T-cell (primary cell): ENCODE results near the gene ATP13A5. TPM values are rescaled to one million over a fixed set of nuclear protein-coding genes. Genes with fewer than 3 reads are reported as not detected.

Experiments
- ATAC-seq, 4 experiments: fragments of 200-7000 bp in 3 of 4; fragments of 150-1000 bp in 1 of 4; cut with Tn5 transposase; replicated peaks in 1 of 4; 1 replicate in 3 of 4; 2 replicates in 1 of 4; pipeline ENCODE4 v1.10.0; 2021; ENCODE audit warnings: moderate library complexity in 3 of 4, mild to moderate bottlenecking in 2 of 4, moderate number of reproducible peaks in 1 of 4
- CTCF ChIA-PET, 2 donors: fragments of 300-600 bp; sonication (Branson Sonifier 250); formaldehyde crosslinking; loops; one replicate each; lab custom pipeline; 2022; ENCODE audit warnings: antibody characterized with exemption in 2 of 2; lab: Charles Lee
- POLR2A ChIA-PET, 2 donors: fragments of 300-600 bp; sonication (Branson Sonifier 250); formaldehyde crosslinking; loops; one replicate each; lab custom pipeline; 2022; ENCODE audit warnings: antibody characterized with exemption in 2 of 2; lab: Charles Lee
- DNase-seq, 35 experiments: peaks; one replicate each; pipeline versions ENCODE4 v3.0.0 to v3.0.0-alpha.2; 2013 to 2023
- H3K27ac ChIP-seq: one replicate; pipeline ENCODE4 v1.5.1; 2013; ENCODE audit warnings: low read length
- H3K27me3 ChIP-seq, 2 experiments: replicated peaks in 1 of 2; 1 replicate in 1 of 2; 2 replicates in 1 of 2; pipeline versions ENCODE4 v1.6.1 to v1.7.0; 2013; ENCODE audit warnings: low read length in 1 of 2, mixed read lengths in 1 of 2; ENCODE audit not compliant: control insufficient read depth in 2 of 2, insufficient read depth in 2 of 2; ENCODE audit errors: extremely low read depth in 1 of 2
- H3K36me3 ChIP-seq, 2 donors: 1 replicate in 1 of 2; 2 replicates in 1 of 2; pipeline versions ENCODE4 v1.6.1 to v1.7.0; 2013; ENCODE audit warnings: low read length in 1 of 2; ENCODE audit not compliant: control insufficient read depth in 2 of 2, insufficient read depth in 1 of 2; ENCODE audit errors: extremely low read depth in 1 of 2
- H3K4me1 ChIP-seq, 2 experiments: 1 replicate in 1 of 2; 2 replicates in 1 of 2; pipeline versions ENCODE4 v1.6.1 to v1.7.0; 2013; ENCODE audit warnings: low read length in 2 of 2, mixed read lengths in 1 of 2; ENCODE audit not compliant: insufficient read depth in 2 of 2, control insufficient read depth in 1 of 2; ENCODE audit errors: extremely low read depth in 1 of 2
- H3K4me3 ChIP-seq, 2 donors: 1 replicate in 1 of 2; 2 replicates in 1 of 2; pipeline versions ENCODE4 v1.5.1 to v1.7.0; 2013; ENCODE audit warnings: mild to moderate bottlenecking in 2 of 2, low read length in 1 of 2, moderate library complexity in 1 of 2; ENCODE audit not compliant: control insufficient read depth in 1 of 2; ENCODE audit errors: extremely low read depth in 1 of 2
- H3K9me3 ChIP-seq: 2 replicates; pipeline ENCODE4 v1.7.0; 2013
- H3K27ac Mint-ChIP-seq, 2 donors: one replicate each; pipeline ENCODE4 v1.8.0; 2020 to 2021; ENCODE audit warnings: mild to moderate bottlenecking in 2 of 2, mixed read lengths in 2 of 2
- H3K27me3 Mint-ChIP-seq, 2 donors: one replicate each; pipeline ENCODE4 v1.8.0; 2021 to 2022; ENCODE audit warnings: mixed read lengths in 2 of 2
- H3K36me3 Mint-ChIP-seq: one replicate; pipeline ENCODE4 v1.8.0; 2021; ENCODE audit warnings: mixed read lengths
- H3K4me1 Mint-ChIP-seq, 3 donors: one replicate each; pipeline ENCODE4 v1.8.0; 2020 to 2022; ENCODE audit warnings: mixed read lengths in 3 of 3, mild to moderate bottlenecking in 1 of 3
- H3K4me3 Mint-ChIP-seq, 3 donors: one replicate each; pipeline ENCODE4 v1.8.0; 2020 to 2022; ENCODE audit warnings: mild to moderate bottlenecking in 3 of 3, mixed read lengths in 3 of 3, moderate library complexity in 3 of 3
- H3K9me3 Mint-ChIP-seq, 3 donors: one replicate each; pipeline ENCODE4 v1.8.0; 2020 to 2022; ENCODE audit warnings: mixed read lengths in 3 of 3
- WGBS: methylation state at CpG from one replicate; pipeline ENCODE4 v1.1.5; 2013; ENCODE audit warnings: missing lambda C conversion rate; ENCODE audit not compliant: insufficient coverage; 5-methylcytosine and 5-hydroxymethylcytosine counted together
- total RNA-seq, 35 experiments: library from RNA in 6 of 35; stranded (reverse) in 6 of 35; fragments of 120-200 nt in 1 of 35; gene quantifications; one replicate each; pipeline versions ENCODE4 v1.2.1 to v1.2.4 and lab custom pipeline; 2013 to 2026

Gene ATP13A5
- total RNA-seq, 5 donors from 2014 or later (not counting 1 experiment from before 2014, with no cell fraction given) = not detected

DNA sequence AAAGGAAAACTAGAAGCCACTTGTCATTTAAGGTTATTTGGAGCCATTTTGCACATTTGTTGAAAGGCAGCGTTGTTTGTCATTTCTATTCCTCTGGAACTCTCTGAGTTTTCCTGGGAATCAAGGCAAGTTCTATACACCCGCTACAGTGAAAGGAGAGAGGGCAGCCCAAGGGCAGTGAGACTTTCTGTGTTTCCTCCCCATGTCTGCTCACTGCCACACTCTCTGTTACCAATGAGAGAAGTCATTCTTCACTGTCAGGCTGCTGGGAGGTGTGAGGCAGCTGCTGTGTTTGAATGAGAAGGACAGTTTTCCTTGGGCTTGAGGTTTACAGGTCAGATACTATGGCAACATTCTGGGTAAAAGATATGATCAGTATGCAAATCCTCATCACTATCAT, 36.0 kb downstream of the ATP13A5 start:
- peaks cover 0 to 4% of the 10 kb centered on the region in 2 experiments for H3K27me3 ChIP-seq
- Mint-ChIP-seq H3K36me3 (no peaks in the 10 kb centered on the region), H3K4me1 (no peaks in the 10 kb centered on the region), H3K4me3 (no peak overlapping the region), H3K9me3 (peaks cover 0 to 4% (median 0%) of the 10 kb centered on the region in 3 donors), H3K27me3 (peaks cover 3 to 19% of the 10 kb centered on the region in 2 donors), H3K27ac (no peak overlapping the region)
- no peak for DNase-seq
- H3K4me1 ChIP-seq = no peaks in the 10 kb centered on the region
- ChIA-PET CTCF (no interaction called here), POLR2A (no interaction called here)
- no peaks in the 10 kb centered on the region for H3K9me3 ChIP-seq
- H3K36me3 ChIP-seq = no peaks in the 10 kb centered on the region
- ATAC-seq = no peak
- H3K27ac ChIP-seq = no peak overlapping the region
- H3K4me3 ChIP-seq = no peak overlapping the region
- WGBS = 80% methylated on average over 1 of the region's 2 CpGs

- H3K9me3 Mint-ChIP-seq = peaks cover 0 to 6% (median 0%) of the 10 kb centered on the region in 3 donors
- Histone ChIP-seq H3K27me3 (no peaks in the 10 kb centered on the region), H3K9me3 (no peaks in the 10 kb centered on the region), H3K4me3 (no peak overlapping the region), H3K27ac (no peak overlapping the region), H3K36me3 (no peaks in the 10 kb centered on the region), H3K4me1 (no peaks in the 10 kb centered on the region)
- H3K27me3 Mint-ChIP-seq = peaks cover under 1 to 6% of the 10 kb centered on the region in 2 donors
- ChIA-PET CTCF (no interaction called here), POLR2A (no interaction called here)
- H3K27ac Mint-ChIP-seq = no peak overlapping the region
- ATAC-seq (no peak), DNase-seq (no peak)
- H3K36me3 Mint-ChIP-seq = no peaks in the 10 kb centered on the region
- WGBS = no CpG with 5 or more reads among the region's 1 CpG
- H3K4me3 Mint-ChIP-seq = no peak overlapping the region
- H3K4me1 Mint-ChIP-seq = no peaks in the 10 kb centered on the region
Observed at GRCh38 chr3:193335031-193335430, 43.5 kb downstream of the ATP13A5 start.

DNA sequence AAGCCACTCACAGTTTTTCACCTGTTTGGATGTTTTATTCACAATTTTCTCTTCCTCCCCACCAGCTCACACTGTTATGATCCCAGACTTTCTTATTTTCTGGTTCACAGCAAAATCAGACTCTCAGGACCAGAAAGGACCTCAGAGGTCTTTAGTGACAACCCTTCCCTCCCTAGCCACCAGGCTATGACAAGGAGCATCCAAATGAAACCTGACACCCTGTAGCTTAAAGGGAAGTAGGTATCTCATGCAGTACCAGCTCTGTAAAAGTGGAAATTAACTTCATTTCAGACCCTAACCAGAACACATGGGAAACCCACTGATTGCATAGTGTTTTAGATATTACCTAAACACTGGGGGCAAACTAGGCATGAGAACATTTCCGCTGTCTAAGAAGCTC, 45.3 kb downstream of the ATP13A5 start:
- peaks cover 0 to 6% (median 0%) of the 10 kb centered on the region in 3 donors for H3K9me3 Mint-ChIP-seq
- H3K4me3 Mint-ChIP-seq = no peak overlapping the region
- ChIA-PET CTCF (no interaction called here), POLR2A (no interaction called here)
- peaks cover 3 to 9% of the 10 kb centered on the region in 2 donors for H3K27me3 Mint-ChIP-seq
- no peaks in the 10 kb centered on the region for H3K36me3 ChIP-seq
- no peak overlapping the region for H3K4me3 ChIP-seq
- no peaks in the 10 kb centered on the region for H3K4me1 ChIP-seq
- no peaks in the 10 kb centered on the region for H3K9me3 ChIP-seq
- no peaks in the 10 kb centered on the region for H3K36me3 Mint-ChIP-seq
- H3K4me1 Mint-ChIP-seq = no peaks in the 10 kb centered on the region
- no peak overlapping the region for H3K27ac ChIP-seq
- no peaks in the 10 kb centered on the region for H3K27me3 ChIP-seq
- WGBS = no CpG with 5 or more reads among the region's 1 CpG
- ATAC-seq (no peak), DNase-seq (no peak)
- H3K27ac Mint-ChIP-seq = no peak overlapping the region

- ATAC-seq = no peak
- no peaks in the 10 kb centered on the region for H3K4me1 ChIP-seq
- DNase-seq = no peak
- no peak overlapping the region for H3K4me3 Mint-ChIP-seq
- ChIA-PET CTCF (no interaction called here), POLR2A (no interaction called here)
- H3K9me3 Mint-ChIP-seq = no peaks in the 10 kb centered on the region
- no peaks in the 10 kb centered on the region for H3K4me1 Mint-ChIP-seq
- H3K27ac ChIP-seq = no peak overlapping the region
- H3K27me3 Mint-ChIP-seq = peaks cover 3 to 9% of the 10 kb centered on the region in 2 donors
- no peaks in the 10 kb centered on the region for H3K36me3 Mint-ChIP-seq
- no peaks in the 10 kb centered on the region for H3K36me3 ChIP-seq
- no peak overlapping the region for H3K27ac Mint-ChIP-seq
- H3K27me3 ChIP-seq = no peaks in the 10 kb centered on the region
- WGBS = 33% methylated on average over 2 of the region's 3 CpGs
- H3K4me3 ChIP-seq = no peak overlapping the region
- H3K9me3 ChIP-seq = no peaks in the 10 kb centered on the region
Observed at GRCh38 chr3:193330555-193331204, 47.9 kb downstream of the ATP13A5 start.

DNA sequence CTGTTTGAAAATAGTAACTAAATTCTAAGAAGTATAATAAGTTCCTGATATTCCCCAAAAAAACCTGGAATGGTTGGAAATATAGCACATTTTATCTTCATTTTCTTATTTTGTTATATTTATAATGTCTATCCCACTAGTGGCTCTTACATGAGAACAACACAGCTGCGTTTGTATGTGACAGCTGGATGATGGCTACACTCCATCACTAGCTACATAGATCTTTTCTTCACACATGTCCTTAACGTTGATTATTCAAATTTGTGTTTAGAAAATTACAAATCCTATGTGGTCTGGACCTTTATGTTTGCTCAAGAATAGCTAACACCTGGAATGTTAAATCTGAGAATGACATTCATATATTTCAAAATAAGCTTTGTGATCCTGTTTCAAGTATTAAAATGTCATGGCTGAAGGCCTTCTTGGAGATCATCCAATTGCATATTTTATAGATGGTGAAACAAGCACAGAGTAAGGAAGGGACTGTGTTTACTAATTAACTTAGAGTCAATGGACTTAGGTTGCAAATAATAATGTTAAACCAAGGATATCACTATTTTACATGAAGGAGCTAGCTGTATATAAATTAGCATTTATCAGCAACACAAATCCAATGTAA, 60.8 kb downstream of the ATP13A5 start:
- ATAC-seq (no peak), DNase-seq (no peak)
- H3K36me3 Mint-ChIP-seq = no peaks in the 10 kb centered on the region
- CTCF ChIA-PET = no interaction called here
- POLR2A ChIA-PET = no interaction called here
- WGBS = no CpG with 5 or more reads among the region's 2 CpGs
- H3K4me1 Mint-ChIP-seq = no peaks in the 10 kb centered on the region
- peaks cover 0 to 9% of the 10 kb centered on the region in 2 donors for H3K27me3 Mint-ChIP-seq
- no peaks in the 10 kb centered on the region for H3K9me3 ChIP-seq
- H3K4me1 ChIP-seq = no peaks in the 10 kb centered on the region
- H3K27ac ChIP-seq = no peak overlapping the region
- no peak overlapping the region for H3K4me3 ChIP-seq
- H3K36me3 ChIP-seq = no peaks in the 10 kb centered on the region
- H3K4me3 Mint-ChIP-seq = no peak overlapping the region
- no peaks in the 10 kb centered on the region for H3K9me3 Mint-ChIP-seq
- H3K27ac Mint-ChIP-seq = no peak overlapping the region
- H3K27me3 ChIP-seq = no peaks in the 10 kb centered on the region

- no peaks in the 10 kb centered on the region for H3K4me1 ChIP-seq
- H3K36me3 ChIP-seq = no peaks in the 10 kb centered on the region
- Mint-ChIP-seq H3K9me3 (no peaks in the 10 kb centered on the region), H3K4me1 (no peaks in the 10 kb centered on the region), H3K27ac (no peak overlapping the region), H3K27me3 (peaks cover 2 to 5% of the 10 kb centered on the region in 2 donors), H3K36me3 (no peaks in the 10 kb centered on the region), H3K4me3 (no peak overlapping the region)
- CTCF ChIA-PET = no interaction called here
- DNase-seq (no peak), ATAC-seq (no peak)
- peaks cover 0 to 3% of the 10 kb centered on the region in 2 experiments for H3K27me3 ChIP-seq
- H3K4me3 ChIP-seq = no peak overlapping the region
- 73% methylated on average over 2 of the region's 3 CpGs for WGBS
- POLR2A ChIA-PET = no interaction called here
- H3K27ac ChIP-seq = no peak overlapping the region
- no peaks in the 10 kb centered on the region for H3K9me3 ChIP-seq
Observed at GRCh38 chr3:193314161-193314560, 64.4 kb downstream of the ATP13A5 start.
